Activated CD8-positive, alpha-beta memory T cell treated with anti-CD3 and anti-CD28 coated beads for 36 hours (primary cell): ENCODE measurements around the gene PAOX. TPM values are rescaled to one million over a fixed set of nuclear protein-coding genes. Genes with fewer than 3 reads are reported as not detected.
"Not testable (repeated sequence)": the region's sequence is repeated elsewhere in the genome, so short reads cannot be mapped to it uniquely, and the experiment has no call there.

ENCODE experiments used
- CTCF ChIA-PET: fragments of 350-600 bp; sonication (Branson Sonifier 250); formaldehyde crosslinking; loops from one replicate; lab custom pipeline; 2021; ENCODE audit warnings: antibody characterized with exemption; lab: Charles Lee
- POLR2A ChIA-PET: fragments of 350-600 bp; sonication (Branson Sonifier 250); formaldehyde crosslinking; loops from one replicate; lab custom pipeline; 2021; ENCODE audit warnings: antibody characterized with exemption; lab: Charles Lee
- total RNA-seq, 2 experiments: library from RNA; stranded (reverse); gene quantifications; one replicate each; pipeline ENCODE4 v1.2.3, GENCODE V29; 2021

The PAOX gene
- total RNA-seq, 2 experiments from 2014 or later: 5.2 to 5.6 TPM

GRCh38 chr10:133393401-133394063 lies 14.5 kb downstream of the PAOX start:
- CTCF ChIA-PET: no interaction called here
- POLR2A ChIA-PET: no interaction called here

GRCh38 chr10:133394064-133394663 lies 15.1 kb downstream of the PAOX start, which contains the start of gene MTG1:
TSS of gene MTG1 (plus strand) at chr10:133394157. CDS start at chr10:133394221, 64 bp downstream.
- CTCF ChIA-PET: interaction anchor here (1.8 kb wide), 1 partner anchor 65 kb away, joined by 6 read pairs; no protein-coding TSS in a partner anchor
- POLR2A ChIA-PET: no interaction called here

- ChIA-PET POLR2A (no interaction called here), CTCF (interaction anchor here (1.8 kb wide), 1 partner anchor 66 kb away, joined by 6 read pairs; no protein-coding TSS in a partner anchor)
Measured at GRCh38 chr10:133394801-133395221, 15.7 kb downstream of the PAOX start.

- POLR2A ChIA-PET: no interaction called here
- CTCF ChIA-PET: interaction anchor here (1.7 to 1.8 kb wide), 2 partner anchors 66 to 67 kb away, joined by 3 to 6 read pairs; no protein-coding TSS in a partner anchor
Measured at GRCh38 chr10:133396035-133396624, 17.1 kb downstream of the PAOX start.

- CTCF ChIA-PET: interaction anchor here (1.7 kb wide), 1 partner anchor 68 kb away, joined by 3 read pairs; no protein-coding TSS in a partner anchor
- POLR2A ChIA-PET: no interaction called here
Measured at GRCh38 chr10:133397938-133398337, 18.9 kb downstream of the PAOX start.

GRCh38 chr10:133399123-133399601 lies 20.1 kb downstream of the PAOX start:
- POLR2A ChIA-PET: no interaction called here
- CTCF ChIA-PET: no interaction called here

- POLR2A ChIA-PET: interaction anchor here (0.9 kb wide), 1 partner anchor 10 kb away, joined by 4 read pairs; no protein-coding TSS in a partner anchor
Measured at GRCh38 chr10:133400624-133401424, 21.8 kb downstream of the PAOX start.

GRCh38 chr10:133401500-133401899 lies 22.4 kb downstream of the PAOX start:
- ChIA-PET POLR2A (interaction anchor here (0.9 kb wide), 1 partner anchor 11 kb away, joined by 4 read pairs; no protein-coding TSS in a partner anchor), CTCF (interaction anchor here (1.3 to 1.8 kb wide), 3 partner anchors 11 to 86 kb away, joined by 3 to 6 read pairs (median 4); no protein-coding TSS in a partner anchor)

More at GRCh38 chr10:133400624-133401424, 21.8 kb downstream of the PAOX start:
- CTCF ChIA-PET: interaction anchor here (0.5 to 1.8 kb wide), 3 partner anchors 10 to 144 kb away, joined by 3 to 6 read pairs (median 4); no protein-coding TSS in a partner anchor

GRCh38 chr10:133401981-133402725 lies 23.1 kb downstream of the PAOX start:
- CTCF ChIA-PET: interaction anchor here (1.3 to 1.8 kb wide), 3 partner anchors 12 to 86 kb away, joined by 3 to 6 read pairs (median 4); no protein-coding TSS in a partner anchor
- POLR2A ChIA-PET: interaction anchor here (0.9 kb wide), 1 partner anchor 12 kb away, joined by 4 read pairs; no protein-coding TSS in a partner anchor

GRCh38 chr10:133403359-133403758 lies 24.3 kb downstream of the PAOX start:
- POLR2A ChIA-PET: no interaction called here
- CTCF ChIA-PET: no interaction called here

GRCh38 chr10:133403784-133404183 lies 24.7 kb downstream of the PAOX start:
- POLR2A ChIA-PET: no interaction called here
- CTCF ChIA-PET: no interaction called here

GRCh38 chr10:133405272-133405671 lies 26.2 kb downstream of the PAOX start:
- POLR2A ChIA-PET: no interaction called here
- CTCF ChIA-PET: no interaction called here

GRCh38 chr10:133405844-133406527 lies 26.9 kb downstream of the PAOX start:
- ChIA-PET POLR2A (no interaction called here), CTCF (no interaction called here)

GRCh38 chr10:133411523-133412380 lies 32.7 kb downstream of the PAOX start:
- ChIA-PET CTCF (no interaction called here), POLR2A (no interaction called here)

- POLR2A ChIA-PET: no interaction called here
- CTCF ChIA-PET: no interaction called here
Measured at GRCh38 chr10:133412381-133412711, 33.3 kb downstream of the PAOX start.

GRCh38 chr10:133414401-133414800 lies 35.3 kb downstream of the PAOX start:
- CTCF ChIA-PET, POLR2A ChIA-PET: not testable (repeated sequence)

- POLR2A ChIA-PET: no interaction called here
- CTCF ChIA-PET: no interaction called here
Measured at GRCh38 chr10:133415752-133416151, 36.7 kb downstream of the PAOX start.
